GM12878 (cell line): ENCODE results near the gene ORC1. TPM values are rescaled to one million over a fixed set of nuclear protein-coding genes. Genes with fewer than 3 reads are reported as not detected.

Source experiments
- ASH2L ChIP-seq: fragments of 300-600, 200-600 bp; sonication (generic); IDR thresholded peaks from 2 replicates; pipeline ENCODE4 v1.6.1; 2017; ENCODE audit warnings: low read depth, mild to moderate bottlenecking, borderline replicate concordance
- BCLAF1 ChIP-seq: fragments of 450-650 bp; IDR thresholded peaks from 2 replicates; pipeline ENCODE4 v1.6.1; 2017; ENCODE audit warnings: antibody characterized with exemption, mild to moderate bottlenecking, moderate library complexity
- BRCA1 ChIP-seq: IDR thresholded peaks from 2 replicates; pipeline ENCODE4 v1.6.1; 2011; ENCODE audit warnings: low read depth, low read length, improper control_type of control experiment
- CEBPB ChIP-seq, 2 experiments: fragments of 150-350 bp in 1 of 2; IDR thresholded peaks; 2 replicates each; pipeline ENCODE4 v1.6.1; 2012 to 2014; ENCODE audit warnings: low read depth in 2 of 2, low read length in 2 of 2, borderline replicate concordance in 1 of 2, inconsistent platforms in 1 of 2
- CEBPZ ChIP-seq: fragments of 150-350 bp; IDR thresholded peaks from 2 replicates; pipeline ENCODE4 v1.6.1; 2016; ENCODE audit warnings: low read depth, low read length
- CREM ChIP-seq: IDR thresholded peaks from 2 replicates; pipeline ENCODE4 v1.6.1; 2014; ENCODE audit warnings: antibody characterized with exemption, low read depth
- EP300 ChIP-seq, 2 experiments: fragments of 150-350 bp in 1 of 2; IDR thresholded peaks; 2 replicates each; pipeline ENCODE4 v1.6.1; 2011 to 2012; ENCODE audit warnings: low read depth in 2 of 2, low read length in 2 of 2, borderline replicate concordance in 1 of 2, improper control_type of control experiment in 1 of 2, inconsistent platforms in 1 of 2; ENCODE audit not compliant: control insufficient read depth in 1 of 2
- ESRRA ChIP-seq: IDR thresholded peaks from 2 replicates; pipeline ENCODE4 v1.6.1; 2012; ENCODE audit warnings: mild to moderate bottlenecking, low read length, improper control_type of control experiment
- HCFC1 ChIP-seq: fragments of 150-350 bp; IDR thresholded peaks from 2 replicates; pipeline ENCODE4 v1.6.1; 2014; ENCODE audit warnings: low read length
- IKZF1 ChIP-seq: fragments of 450-650 bp; conservative IDR thresholded peaks from 2 replicates; pipeline ENCODE4 v1.6.1; 2017; ENCODE audit warnings: antibody characterized with exemption, mild to moderate bottlenecking
- KAT2A ChIP-seq: conservative IDR thresholded peaks from 2 replicates; pipeline ENCODE4 v1.6.1; 2011; ENCODE audit warnings: low read depth, low read length; ENCODE audit not compliant: control insufficient read depth
- KDM1A ChIP-seq: fragments of 200-600 bp; sonication (generic); IDR thresholded peaks from 2 replicates; pipeline ENCODE4 v1.6.1; 2016; ENCODE audit warnings: borderline replicate concordance
- PML ChIP-seq: IDR thresholded peaks from 2 replicates; pipeline ENCODE4 v1.6.1; 2012; ENCODE audit warnings: low read length, inconsistent platforms
- RAD51 ChIP-seq: fragments of 450-650 bp; IDR thresholded peaks from 2 replicates; pipeline ENCODE4 v1.6.1; 2016; ENCODE audit warnings: moderate library complexity, mild to moderate bottlenecking, inconsistent platforms
- RUNX3 ChIP-seq: IDR thresholded peaks from 2 replicates; pipeline ENCODE4 v1.6.1; 2012; ENCODE audit warnings: low read length, inconsistent platforms
- SREBF1 ChIP-seq: IDR thresholded peaks from 2 replicates; pipeline ENCODE4 v1.6.1; 2012; ENCODE audit warnings: mild to moderate bottlenecking, low read length
- SRF ChIP-seq, 2 experiments: IDR thresholded peaks; 2 replicates each; pipeline ENCODE4 v1.6.1; 2011; ENCODE audit warnings: low read depth in 2 of 2, low read length in 2 of 2, mild to moderate bottlenecking in 1 of 2, moderate library complexity in 1 of 2
- TAF1 ChIP-seq: IDR thresholded peaks from 2 replicates; pipeline ENCODE4 v1.6.1; 2011; ENCODE audit warnings: mild to moderate bottlenecking, low read depth, low read length, borderline replicate concordance
- TCF3 ChIP-seq: IDR thresholded peaks from 2 replicates; pipeline ENCODE4 v1.6.1; 2012; ENCODE audit warnings: low read depth, mild to moderate bottlenecking, low read length, borderline replicate concordance; ENCODE audit not compliant: insufficient read depth
- YBX1 ChIP-seq: fragments of 450-650 bp; IDR thresholded peaks from 2 replicates; pipeline ENCODE4 v1.6.1; 2016; ENCODE audit warnings: antibody characterized with exemption
- ZBTB4 ChIP-seq: fragments of 450-650 bp; formaldehyde crosslinking; IDR thresholded peaks from 2 replicates; pipeline ENCODE4 v1.4.0; 2022; ENCODE audit warnings: mild to moderate bottlenecking, moderate library complexity
- polyA plus RNA-seq, 11 experiments: library from polyadenylated mRNA; depleted of rRNA in 4 of 11; unstranded in 6 of 11; stranded (reverse) in 5 of 11; fragments of >200 nt; fragmentation: Nextera tagmentation in 4 of 11; fragmentation: Illumina TruSeq in 1 of 11; extraction: Ambion mirVana in 4 of 11; extraction: Trizol in 1 of 11; gene quantifications; 1 replicate in 1 of 11; 2 replicates in 10 of 11; pipeline versions ENCODE4 v1.2.1 to v1.2.3, GENCODE V29; 2011 to 2016; ENCODE audit warnings: inconsistent platforms in 2 of 11, missing spikeins in 2 of 11, low read depth in 1 of 11
- total RNA-seq, 4 experiments: library from RNA; depleted of rRNA in 3 of 4; stranded (reverse); fragments of >200 nt in 3 of 4; fragmentation: Illumina TruSeq in 1 of 4; extraction: Trizol in 1 of 4; gene quantifications; 2 replicates each; pipeline versions ENCODE4 v1.2.1 to v1.2.3, GENCODE V29; 2013 to 2021

The ORC1 gene
- total and polyA plus RNA-seq, 10 of the 15 experiments (the other 5 are each of a cell fraction or from before 2014, with no cell fraction given) = 7.7 to 34.6 (median 28.7) TPM

DNA sequence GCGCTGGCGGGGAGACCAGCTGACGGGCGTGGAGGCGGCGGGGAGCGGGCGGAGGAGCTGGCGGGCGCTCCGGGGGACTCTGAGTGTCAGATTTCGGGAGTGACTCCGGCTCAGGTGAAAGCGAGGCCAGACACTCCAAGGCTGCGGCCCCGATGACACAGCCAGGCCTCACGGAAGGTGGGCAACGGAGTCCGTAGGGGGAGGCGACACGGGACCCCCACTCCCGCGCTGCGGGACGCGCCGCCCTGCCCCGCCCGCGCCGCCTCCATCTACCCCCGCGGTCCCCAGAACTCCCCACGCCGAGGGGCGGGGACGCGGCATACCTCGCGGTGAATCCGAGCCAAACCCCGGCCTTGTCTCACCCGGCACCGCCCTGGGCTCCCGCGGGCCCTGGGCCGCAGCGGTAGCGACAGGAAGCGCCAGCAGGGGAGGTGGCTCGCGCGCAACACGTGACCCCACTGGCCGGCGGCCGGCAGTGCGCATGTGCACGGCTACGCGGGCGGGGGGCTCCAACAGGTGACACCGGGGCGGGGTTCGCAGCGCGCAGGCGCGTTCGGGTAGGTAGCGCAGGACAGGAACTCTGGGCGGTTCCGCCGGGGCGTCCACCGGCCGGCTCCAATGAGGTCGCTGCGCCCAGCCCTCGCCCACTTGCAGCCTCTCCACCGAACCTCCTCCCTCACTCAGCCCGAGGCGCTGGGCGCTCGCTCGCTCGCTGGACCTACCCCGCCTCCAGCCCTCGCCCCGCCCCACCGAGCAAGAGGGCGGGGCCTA is 38.3 kb downstream of the ORC1 start, which contains the start of gene CC2D1B (continued):
- TF ChIP-seq BCLAF1 (0 out of 2 replicates have a peak, but pooled peaks have one; percentile 29), CEBPZ (no peak), HCFC1 (peak; percentile 50; the same call in 1 of the 2 replicates), RAD51 (peak; percentile 93), IKZF1 (peak; percentile 90), KAT2A (no peak), KDM1A (no peak), PML (peak; percentile 73; the same call in 1 of the 2 replicates), TAF1 (peak; percentile 74), YBX1 (no peak), EP300 (IDR thresholded peaks at IDR 0.05; ENCODE audit: borderline replicate concordance in 1 of 2, control insufficient read depth in 1 of 2, low read depth in 2 of 2, low read length in 2 of 2) (no peak), CREM (peak; percentile 10; the same call in 1 of the 2 replicates), SRF (IDR thresholded peaks at IDR 0.05; ENCODE audit: low read depth in 2 of 2, low read length in 2 of 2) (peak in 1 of 2 experiments; percentile 26; a peak in 1 of 4 replicates), ASH2L (no peak), TCF3 (0 out of 2 replicates have a peak, but pooled peaks have one; percentile 9), RUNX3 (peak; percentile 25; the same call in 1 of the 2 replicates), SREBF1 (no peak; the same call in 1 of the 2 replicates), BRCA1 (no peak), ESRRA (0 out of 2 replicates have a peak, but pooled peaks have one; percentile 27), ZBTB4 (CRISPR knock-in tag) (no peak), CEBPB (IDR thresholded peaks at IDR 0.05; ENCODE audit: borderline replicate concordance in 1 of 2, low read depth in 2 of 2, low read length in 2 of 2) (no peak)
